Measurements from ENCODE around the gene FA2H.
"Not testable (repeated sequence)": the region's sequence is repeated elsewhere in the genome, so short reads cannot be mapped to it uniquely, and the experiment has no call there.

FA2H gene

DNA sequence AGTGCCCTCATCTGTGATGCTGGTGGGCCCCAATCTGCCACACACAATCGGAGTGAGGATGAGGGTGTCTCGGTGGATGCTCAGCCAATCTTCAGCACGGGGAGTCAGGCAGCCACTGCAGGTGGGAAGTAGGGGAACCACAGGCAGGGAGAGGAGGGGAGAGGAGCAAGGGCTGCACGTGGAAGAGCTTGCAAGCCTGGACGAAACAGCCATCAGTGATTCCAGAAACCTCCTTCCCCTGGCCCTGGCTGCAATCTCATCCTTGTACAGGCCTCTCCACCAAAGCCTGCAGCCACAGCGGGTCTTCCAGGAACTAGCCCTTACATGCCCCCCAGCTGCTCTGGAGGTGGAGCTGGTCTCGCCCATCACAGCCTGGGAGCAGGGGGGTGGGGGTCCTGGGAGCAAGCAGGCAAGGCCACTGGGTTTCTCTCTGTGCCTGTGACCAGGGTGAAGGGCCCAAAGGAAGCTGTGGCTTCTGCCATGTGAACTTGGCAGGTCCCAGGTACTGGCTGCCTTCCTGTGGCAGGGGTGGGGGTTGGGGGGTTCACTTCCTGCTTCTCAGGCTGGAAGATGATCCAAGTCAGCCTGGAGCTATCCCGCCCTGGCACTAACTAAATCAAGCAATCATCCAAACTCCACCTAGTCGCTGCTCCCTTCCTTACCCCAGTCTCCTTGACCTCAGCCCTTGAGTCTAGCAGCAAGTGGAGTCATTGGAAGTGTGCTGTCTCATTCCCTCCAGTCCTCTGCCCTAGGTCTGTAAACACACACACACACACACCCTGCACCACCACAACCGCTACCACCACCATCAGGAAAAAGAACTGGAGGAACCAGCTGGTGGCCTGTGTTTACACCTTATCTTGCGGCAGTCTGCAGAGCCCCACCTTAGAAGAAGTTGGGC lies 44.6 kb downstream of the FA2H start:
- no peaks in the 10 kb centered on the region for H3K9me3 ChIP-seq (ENCODE audit: control insufficient read depth, insufficient read depth, low read length)
- no peaks in the 10 kb centered on the region for H3K36me3 ChIP-seq (ENCODE audit: insufficient read depth, low read length)
- no peak overlapping the region for H3K9ac ChIP-seq (ENCODE audit: low read depth, low read length)
- H3K4me1 ChIP-seq (ENCODE audit: insufficient read depth, low read length): peaks cover 27% of the 10 kb centered on the region

DNA sequence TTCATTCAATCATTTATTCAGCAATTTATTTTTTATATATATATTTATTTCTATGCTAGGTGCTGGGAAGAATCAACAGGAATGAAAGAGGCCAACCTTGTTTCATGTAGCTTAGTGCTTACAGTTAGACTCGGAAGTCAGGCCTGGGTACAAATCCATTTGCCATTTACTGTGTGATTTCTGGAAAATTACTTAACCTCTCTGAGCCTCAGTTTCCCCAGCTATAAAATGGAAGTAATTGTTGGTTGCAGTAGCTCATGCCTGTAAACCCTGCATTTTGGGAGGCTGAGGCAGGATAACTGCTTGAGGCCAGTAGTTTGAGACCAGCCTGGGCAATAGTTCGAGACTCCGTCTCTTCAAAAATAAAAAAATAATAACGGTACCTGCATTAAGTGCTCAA lies 46.7 kb downstream of the FA2H start:
- H3K4me1 ChIP-seq (ENCODE audit: insufficient read depth, low read length): peaks cover 16% of the 10 kb centered on the region
- no peak overlapping the region for H3K9ac ChIP-seq (ENCODE audit: low read depth, low read length)
- H3K9me3 ChIP-seq (ENCODE audit: control insufficient read depth, insufficient read depth, low read length): no peaks in the 10 kb centered on the region
- no peaks in the 10 kb centered on the region for H3K36me3 ChIP-seq (ENCODE audit: insufficient read depth, low read length)

DNA sequence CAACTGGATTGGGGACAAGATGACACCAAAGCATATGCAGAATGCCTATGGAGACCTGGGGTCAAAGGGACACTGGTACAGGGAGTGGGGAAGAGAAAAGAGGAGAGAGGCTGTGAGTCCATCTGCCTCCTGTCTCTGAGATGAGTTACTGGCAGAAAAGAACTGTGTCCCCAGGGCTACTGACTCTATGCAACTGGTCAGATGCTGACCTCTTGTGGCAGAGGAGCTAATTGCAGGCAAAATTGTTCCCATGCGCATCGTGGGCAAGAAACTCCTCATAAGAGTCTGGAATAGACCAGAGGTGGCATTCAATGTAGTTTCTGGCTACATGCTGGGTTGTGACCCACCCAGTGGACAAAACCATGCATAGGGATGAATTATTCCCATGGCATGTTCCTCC lies 47.9 kb downstream of the FA2H start:
- Histone ChIP-seq H3K36me3 (ENCODE audit: insufficient read depth, low read length) (no peaks in the 10 kb centered on the region), H3K9ac (ENCODE audit: low read depth, low read length) (no peak overlapping the region), H3K4me1 (ENCODE audit: insufficient read depth, low read length) (peaks cover 16% of the 10 kb centered on the region), H3K9me3 (ENCODE audit: control insufficient read depth, insufficient read depth, low read length) (no peaks in the 10 kb centered on the region)

DNA sequence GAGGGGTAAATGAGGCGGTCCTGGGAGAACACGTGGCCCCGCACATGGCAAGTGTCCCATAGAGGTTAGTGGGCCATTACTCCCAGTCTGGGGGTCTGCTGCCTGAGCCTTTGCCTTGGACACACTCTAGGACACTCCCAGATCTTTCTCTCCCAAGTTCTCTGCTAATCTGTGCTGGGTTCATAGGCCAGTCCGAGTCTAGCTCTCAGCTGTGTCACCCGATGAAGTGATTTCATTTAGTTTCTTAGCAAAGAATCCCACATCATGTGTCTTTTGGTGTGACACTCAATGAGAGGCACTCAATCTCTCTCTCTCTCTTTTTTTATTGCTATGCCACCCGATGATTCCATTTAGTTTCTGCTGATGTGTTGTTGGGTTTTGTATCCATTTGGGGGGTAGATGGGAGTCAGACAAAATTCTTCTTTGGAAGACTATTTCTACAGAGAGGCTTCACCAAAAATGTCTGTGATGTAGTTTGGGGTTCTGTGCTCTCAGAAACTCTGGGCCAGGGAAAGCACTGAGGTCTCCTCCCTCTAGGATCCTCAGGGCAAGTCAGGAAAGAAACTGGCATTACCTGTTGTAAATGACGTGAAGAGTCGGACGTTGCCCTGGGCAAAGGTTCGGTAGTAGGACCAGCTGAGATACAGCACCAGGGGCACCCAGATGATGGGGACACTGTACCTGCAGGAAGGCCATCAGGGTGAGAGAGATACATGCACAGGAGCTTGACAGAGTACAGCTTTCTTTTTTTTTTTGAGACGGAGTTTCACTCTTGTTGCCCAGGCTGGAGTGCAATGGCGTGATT lies 48.8 kb downstream of the FA2H start:
- H3K9ac ChIP-seq (ENCODE audit: low read depth, low read length): no peak overlapping the region
- H3K36me3 ChIP-seq (ENCODE audit: insufficient read depth, low read length): no peaks in the 10 kb centered on the region
- H3K9me3 ChIP-seq (ENCODE audit: control insufficient read depth, insufficient read depth, low read length): no peaks in the 10 kb centered on the region
- H3K4me1 ChIP-seq (ENCODE audit: insufficient read depth, low read length): peaks cover 16% of the 10 kb centered on the region

DNA sequence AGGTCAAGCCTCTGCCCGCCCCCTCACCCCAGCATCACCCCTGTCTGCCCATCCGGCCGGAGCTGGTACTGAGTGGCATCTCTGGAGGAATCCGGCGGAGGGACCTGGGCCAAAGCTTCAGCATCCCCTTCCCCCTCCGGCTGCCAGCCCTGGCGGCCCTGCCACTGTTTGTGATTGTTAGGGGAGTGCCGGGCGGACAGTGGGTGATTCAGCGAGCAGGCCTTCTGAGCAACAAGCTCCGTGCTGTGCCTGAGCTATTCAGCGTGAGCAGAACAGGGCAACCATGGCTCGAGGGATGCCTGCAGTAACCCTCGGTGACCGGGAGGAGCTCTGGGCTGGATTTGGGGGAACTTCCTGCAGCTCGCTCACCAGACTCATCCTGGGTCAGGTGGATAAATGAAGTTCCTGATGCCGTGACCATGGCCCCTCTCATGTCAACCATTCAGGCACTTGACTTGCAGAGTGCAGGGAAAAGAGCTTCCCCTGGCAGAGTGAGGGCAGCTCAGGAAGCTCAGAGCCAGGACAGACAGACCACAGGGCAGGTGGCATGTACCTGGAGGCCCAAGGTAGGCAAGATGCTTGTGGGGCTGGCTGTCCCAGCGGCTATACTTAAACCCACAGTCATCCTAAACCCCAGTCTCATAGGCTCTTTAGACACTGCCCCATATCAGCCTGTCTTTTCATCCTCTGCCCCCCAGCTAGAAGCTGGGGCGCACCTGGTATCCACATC lies 49.6 kb downstream of the FA2H start:
- no peaks in the 10 kb centered on the region for H3K9me3 ChIP-seq (ENCODE audit: control insufficient read depth, insufficient read depth, low read length)
- no peak overlapping the region for H3K9ac ChIP-seq (ENCODE audit: low read depth, low read length)
- no peaks in the 10 kb centered on the region for H3K36me3 ChIP-seq (ENCODE audit: insufficient read depth, low read length)
- H3K4me1 ChIP-seq (ENCODE audit: insufficient read depth, low read length): peaks cover 8% of the 10 kb centered on the region

DNA sequence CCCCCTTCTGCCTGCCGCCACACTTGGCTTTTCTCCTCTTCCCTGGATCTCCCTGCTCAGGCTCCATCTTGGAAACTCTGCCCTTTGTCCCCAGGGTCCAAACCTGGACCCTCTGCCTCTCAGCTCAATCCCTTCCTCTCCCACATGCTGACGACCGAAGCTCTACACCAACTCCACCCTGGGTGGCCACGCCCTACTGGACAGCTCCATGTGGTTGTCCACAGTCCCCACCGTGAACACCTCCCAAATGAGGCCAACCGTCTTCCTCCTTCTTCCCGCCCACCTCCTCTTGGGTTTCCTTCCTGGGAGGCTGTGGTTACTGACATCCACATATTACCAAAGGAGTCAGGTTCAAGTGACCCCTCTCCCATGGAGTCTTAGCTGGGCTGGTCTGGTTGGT lies 51.4 kb downstream of the FA2H start:
- no peaks in the 10 kb centered on the region for H3K9me3 ChIP-seq (ENCODE audit: control insufficient read depth, insufficient read depth, low read length)
- peaks cover 3% of the 10 kb centered on the region; the same call in 1 of the 2 replicates for H3K4me1 ChIP-seq (ENCODE audit: insufficient read depth, low read length)
- H3K36me3 ChIP-seq (ENCODE audit: insufficient read depth, low read length): no peaks in the 10 kb centered on the region
- H3K9ac ChIP-seq (ENCODE audit: low read depth, low read length): no peak overlapping the region

DNA sequence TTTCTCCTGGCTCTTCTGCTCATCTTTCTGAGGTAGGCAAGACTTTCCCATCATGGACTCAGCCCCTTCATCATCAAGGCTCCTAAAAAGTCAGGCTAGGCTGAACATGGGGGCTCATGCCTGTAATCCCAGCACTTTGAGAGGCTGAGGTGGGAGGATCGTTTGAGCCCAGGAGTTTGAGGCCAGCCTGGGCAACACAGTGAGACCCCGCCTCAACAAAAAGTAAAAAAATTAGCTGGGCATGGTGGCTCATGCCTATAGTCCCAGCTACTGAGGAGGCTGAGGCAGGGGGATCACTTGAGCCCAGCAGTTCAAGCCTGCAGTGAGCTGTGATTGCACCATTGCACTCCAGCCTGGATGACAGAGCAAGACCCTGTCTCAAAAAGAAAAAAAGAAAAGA lies 52.5 kb downstream of the FA2H start:
- not testable (repeated sequence) for H3K9ac ChIP-seq (ENCODE audit: low read depth, low read length); H3K9me3 ChIP-seq (ENCODE audit: control insufficient read depth, insufficient read depth, low read length); H3K36me3 ChIP-seq (ENCODE audit: insufficient read depth, low read length); H3K4me1 ChIP-seq (ENCODE audit: insufficient read depth, low read length)

DNA sequence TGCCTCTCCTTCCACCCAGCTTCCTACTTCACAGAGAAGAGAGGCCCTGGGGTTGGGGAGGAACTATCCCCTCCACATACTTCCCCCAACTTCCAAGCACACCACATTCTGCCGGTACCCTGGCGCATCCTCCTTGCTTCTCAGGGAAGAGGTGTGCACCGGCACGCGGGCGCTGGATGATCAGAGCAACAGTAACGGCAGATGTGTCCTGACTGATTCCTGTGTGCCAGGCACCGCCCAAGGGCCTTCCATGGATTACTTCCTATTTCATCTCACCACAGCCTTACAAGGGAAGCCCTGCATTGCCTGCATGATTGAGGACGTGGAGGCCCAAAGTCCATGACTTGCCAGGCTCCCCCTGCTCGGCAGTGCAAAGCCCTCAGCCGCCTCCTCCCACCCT lies 52.9 kb downstream of the FA2H start:
- H3K4me1 ChIP-seq (ENCODE audit: insufficient read depth, low read length): peaks cover 3% of the 10 kb centered on the region; the same call in 1 of the 2 replicates
- H3K36me3 ChIP-seq (ENCODE audit: insufficient read depth, low read length): no peaks in the 10 kb centered on the region
- H3K9me3 ChIP-seq (ENCODE audit: control insufficient read depth, insufficient read depth, low read length): no peaks in the 10 kb centered on the region
- no peak overlapping the region for H3K9ac ChIP-seq (ENCODE audit: low read depth, low read length)

DNA sequence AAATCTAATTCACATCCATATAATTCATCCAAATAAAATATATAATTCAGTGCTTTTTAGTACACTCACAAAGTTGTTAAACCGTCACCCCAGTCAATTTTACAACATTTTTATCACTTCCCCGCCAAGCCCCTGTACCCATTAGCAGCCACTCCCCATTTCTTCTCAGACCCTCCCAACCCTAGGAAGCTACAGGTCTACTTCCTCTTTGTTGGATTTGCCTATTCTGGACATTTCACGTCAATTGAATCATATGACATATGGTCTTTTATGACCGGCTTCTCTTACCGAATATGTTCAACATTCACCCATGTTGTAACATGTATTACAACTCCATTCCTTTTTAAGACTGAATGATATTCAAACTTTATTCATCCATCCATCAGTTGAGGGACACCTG lies 54.0 kb downstream of the FA2H start:
- Histone ChIP-seq H3K36me3 (ENCODE audit: insufficient read depth, low read length) (no peaks in the 10 kb centered on the region), H3K9me3 (ENCODE audit: control insufficient read depth, insufficient read depth, low read length) (no peaks in the 10 kb centered on the region), H3K4me1 (ENCODE audit: insufficient read depth, low read length) (peaks cover 3% of the 10 kb centered on the region; the same call in 1 of the 2 replicates), H3K9ac (ENCODE audit: low read depth, low read length) (no peak overlapping the region)

DNA sequence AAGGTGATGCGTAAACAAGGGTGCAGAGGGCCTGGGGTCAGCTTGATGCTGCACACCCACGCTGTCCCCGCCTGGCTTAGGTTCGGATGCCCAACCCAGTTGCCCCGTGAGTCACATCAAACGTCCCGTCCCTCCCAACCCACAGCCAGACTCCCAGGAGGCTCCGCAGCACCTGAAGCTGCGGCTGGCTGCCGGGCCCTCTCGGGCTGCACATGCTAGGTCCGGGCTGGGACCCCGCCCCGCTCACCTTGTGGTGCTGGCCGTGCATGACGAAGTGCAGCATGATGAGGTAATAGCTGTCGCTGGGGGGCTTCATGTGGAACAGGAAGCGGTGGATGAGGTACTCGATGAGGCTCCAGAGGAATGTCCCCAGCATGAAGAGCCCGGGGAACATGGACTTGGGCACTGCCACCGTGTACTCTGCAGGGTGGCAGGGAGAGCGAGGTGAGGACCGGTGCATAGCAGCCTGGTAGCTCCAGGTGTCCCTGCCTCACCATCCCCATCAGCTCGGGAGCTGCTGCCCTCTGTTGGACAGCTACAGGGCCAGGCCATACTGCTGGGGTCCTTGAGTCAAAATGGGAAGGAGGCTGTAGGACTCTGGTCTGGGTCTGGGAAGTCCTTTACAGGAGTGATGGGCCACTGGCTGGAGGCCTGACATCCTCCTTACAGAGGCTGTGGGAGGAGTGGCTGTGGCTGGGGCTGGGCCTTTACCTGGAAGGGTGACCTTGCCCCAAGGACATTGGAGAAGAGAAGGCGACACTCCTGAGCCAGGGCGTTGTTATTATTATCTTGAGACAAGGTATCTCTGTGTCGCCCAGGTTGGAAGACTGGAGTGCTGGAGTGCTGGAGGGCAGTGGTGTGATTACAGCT lies 55.6 kb downstream of the FA2H start:
- H3K36me3 ChIP-seq (ENCODE audit: insufficient read depth, low read length): no peaks in the 10 kb centered on the region
- no peak overlapping the region for H3K9ac ChIP-seq (ENCODE audit: low read depth, low read length)
- H3K9me3 ChIP-seq (ENCODE audit: control insufficient read depth, insufficient read depth, low read length): no peaks in the 10 kb centered on the region
- H3K4me1 ChIP-seq (ENCODE audit: insufficient read depth, low read length): no peaks in the 10 kb centered on the region

DNA sequence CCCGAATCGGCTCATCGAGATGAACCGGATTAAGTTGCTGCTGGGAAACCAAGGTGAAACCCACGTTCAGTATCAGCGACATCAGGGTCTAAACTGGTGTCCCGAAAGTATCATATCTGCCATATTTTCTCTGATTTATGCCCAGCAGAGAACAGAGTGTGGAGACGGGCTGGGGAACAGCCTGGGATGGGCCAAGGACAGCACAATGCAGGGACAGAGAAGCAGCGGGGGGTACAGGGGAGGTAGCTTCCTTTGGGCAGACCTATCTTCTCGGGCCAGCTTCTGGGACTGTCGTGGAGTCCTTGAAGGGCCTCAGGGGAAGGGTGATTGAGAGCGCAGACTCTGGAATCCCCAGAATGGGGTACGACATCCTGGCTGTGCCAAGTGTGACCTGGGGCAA lies 56.5 kb downstream of the FA2H start:
- no peaks in the 10 kb centered on the region for H3K9me3 ChIP-seq (ENCODE audit: control insufficient read depth, insufficient read depth, low read length)
- H3K9ac ChIP-seq (ENCODE audit: low read depth, low read length): no peak overlapping the region
- H3K36me3 ChIP-seq (ENCODE audit: insufficient read depth, low read length): no peaks in the 10 kb centered on the region
- H3K4me1 ChIP-seq (ENCODE audit: insufficient read depth, low read length): no peaks in the 10 kb centered on the region

DNA sequence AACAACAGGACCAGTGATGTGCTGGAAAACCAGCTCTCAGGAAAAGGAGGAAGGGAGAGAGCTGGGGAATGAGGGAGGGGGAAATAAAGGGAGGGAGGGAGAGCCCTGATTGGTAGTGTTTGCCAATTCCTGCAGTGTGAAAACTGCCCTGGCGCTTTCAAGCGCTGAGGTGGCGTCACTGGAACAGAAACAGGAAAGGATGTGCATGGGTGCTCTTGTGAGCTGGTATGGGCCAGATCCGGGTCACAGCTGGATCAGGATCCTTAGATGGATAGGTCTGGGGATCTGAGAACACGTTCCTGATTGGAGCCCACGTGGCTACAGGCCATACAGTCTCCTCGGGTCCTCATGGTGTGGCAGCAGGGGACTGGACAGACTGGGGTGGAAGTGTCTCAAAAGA lies 57.3 kb downstream of the FA2H start:
- no peaks in the 10 kb centered on the region for H3K4me1 ChIP-seq (ENCODE audit: insufficient read depth, low read length)
- no peaks in the 10 kb centered on the region for H3K36me3 ChIP-seq (ENCODE audit: insufficient read depth, low read length)
- H3K9ac ChIP-seq (ENCODE audit: low read depth, low read length): no peak overlapping the region
- no peaks in the 10 kb centered on the region for H3K9me3 ChIP-seq (ENCODE audit: control insufficient read depth, insufficient read depth, low read length)

DNA sequence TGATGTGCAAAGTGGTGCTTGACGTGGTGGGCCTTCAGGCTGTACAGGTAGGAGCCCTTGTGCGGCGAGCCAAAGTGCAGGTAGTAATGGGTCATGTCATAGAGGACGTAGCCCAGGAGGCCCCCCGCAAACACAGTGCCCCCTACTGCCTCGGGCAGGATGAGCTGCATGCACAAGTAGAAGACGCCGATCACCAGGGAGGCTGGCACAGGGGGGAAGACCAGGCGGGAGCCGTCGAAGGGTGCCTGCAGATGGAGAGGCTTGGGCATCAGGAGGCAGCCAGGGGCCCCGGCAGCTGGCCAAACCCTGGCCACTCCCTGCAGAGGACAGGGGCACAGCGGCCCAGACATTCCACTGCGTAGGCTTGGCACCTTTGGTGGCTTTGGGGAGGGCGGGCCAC lies 58.3 kb downstream of the FA2H start:
- no peaks in the 10 kb centered on the region for H3K36me3 ChIP-seq (ENCODE audit: insufficient read depth, low read length)
- no peaks in the 10 kb centered on the region for H3K9me3 ChIP-seq (ENCODE audit: control insufficient read depth, insufficient read depth, low read length)
- H3K9ac ChIP-seq (ENCODE audit: low read depth, low read length): no peak overlapping the region
- no peaks in the 10 kb centered on the region for H3K4me1 ChIP-seq (ENCODE audit: insufficient read depth, low read length)

DNA sequence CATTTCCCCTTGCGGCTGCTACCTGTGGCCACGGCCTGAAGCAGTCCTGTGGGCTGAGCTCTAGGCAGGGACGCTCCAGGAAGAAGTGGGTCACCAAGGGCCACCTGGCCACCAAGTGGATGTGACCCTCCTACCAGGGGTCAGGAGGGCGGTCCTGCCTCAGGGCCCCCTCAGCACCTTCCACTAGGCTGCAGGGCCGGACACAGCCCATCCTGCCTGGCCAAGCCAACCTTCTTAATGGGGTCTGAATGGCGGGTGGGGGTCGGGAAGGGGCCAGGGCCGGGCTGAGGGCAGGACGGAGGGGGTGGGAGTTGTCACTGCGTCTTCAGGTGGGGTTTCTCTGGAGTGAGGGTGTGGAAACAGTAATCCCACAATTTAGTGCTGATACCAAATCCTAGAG lies 60.7 kb downstream of the FA2H start:
- Histone ChIP-seq H3K4me1 (ENCODE audit: insufficient read depth, low read length) (no peaks in the 10 kb centered on the region), H3K36me3 (ENCODE audit: insufficient read depth, low read length) (no peaks in the 10 kb centered on the region), H3K9ac (ENCODE audit: low read depth, low read length) (no peak overlapping the region), H3K9me3 (ENCODE audit: control insufficient read depth, insufficient read depth, low read length) (no peaks in the 10 kb centered on the region)

All from ES-I3 (cell line).